ENCODE results near the gene PPIAL4G.
"Not testable (repeated sequence)": the region's sequence is repeated elsewhere in the genome, so short reads cannot be mapped to it uniquely, and the experiment has no call there.

Gene PPIAL4G

DNA sequence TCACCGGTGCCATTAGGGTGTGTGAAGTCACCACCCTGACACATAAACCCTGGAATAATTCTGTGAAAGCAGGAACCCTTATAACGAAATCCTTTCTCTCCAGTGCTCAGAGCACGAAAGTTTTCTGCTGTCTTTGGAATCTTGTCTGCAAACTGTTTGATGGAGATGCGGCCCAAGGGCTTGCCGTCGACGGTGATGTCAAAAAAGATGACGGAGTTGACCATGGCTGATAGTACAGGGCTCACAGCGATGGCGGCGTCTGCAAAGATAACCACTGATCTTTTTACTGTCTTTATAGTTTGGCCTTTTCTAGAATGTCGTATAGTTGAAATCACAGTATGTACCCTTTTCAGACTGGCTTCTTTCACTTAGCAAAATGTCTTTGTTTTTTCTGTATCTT is at the start of gene PPIAL4G:
TSS of gene PPIAL4G (minus strand) at position 274 of the 400 bp plus-strand sequence. CDS start at position 224, 50 bp downstream.
- not testable (repeated sequence) for DNase-seq (ENCODE audit: low spot score)

DNA sequence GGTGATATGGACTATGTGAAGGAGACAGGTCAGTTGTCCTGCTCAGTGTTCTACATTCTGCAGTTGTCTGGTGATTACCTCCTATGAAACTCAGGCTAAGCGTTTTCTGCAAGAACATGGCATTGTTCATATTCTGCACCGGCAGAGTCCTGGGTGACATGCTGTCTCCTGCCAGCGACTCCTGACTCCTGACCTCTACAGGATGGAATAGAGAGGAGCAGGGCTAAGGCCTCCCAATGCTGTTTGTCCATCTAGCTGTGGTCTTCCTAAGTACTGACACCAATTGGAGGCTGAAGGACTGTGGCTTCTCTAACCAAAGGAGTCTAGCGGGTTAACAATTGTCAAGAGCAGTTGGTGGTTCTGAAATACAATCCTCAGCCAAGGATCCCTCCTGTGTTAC is 49.1 kb upstream of the PPIAL4G start:
- DNase-seq (ENCODE audit: low spot score) = peak; percentile 42

DNA sequence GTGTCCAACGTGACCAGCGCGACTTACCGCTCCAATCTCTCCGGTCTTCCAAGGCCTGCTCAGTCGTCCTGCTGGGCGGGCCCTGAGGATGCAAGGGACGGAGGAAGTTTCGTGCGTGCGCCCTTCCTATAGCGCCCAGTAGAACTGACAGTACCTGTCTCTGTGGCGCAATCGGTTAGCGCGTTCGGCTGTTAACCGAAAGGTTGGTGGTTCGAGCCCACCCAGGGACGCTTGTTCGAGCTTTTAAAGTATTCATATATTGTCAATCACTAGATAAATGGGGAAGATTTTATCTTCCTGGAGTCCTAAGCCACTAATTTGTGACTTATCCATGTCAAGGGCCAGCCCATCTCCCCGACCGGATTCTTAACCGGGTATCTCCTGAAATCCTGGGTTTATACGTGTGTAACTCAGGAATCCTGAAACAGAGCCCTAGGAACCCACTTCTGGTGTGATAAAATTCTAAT is 46.0 kb upstream of the PPIAL4G start:
- peak; percentile 63 for DNase-seq (ENCODE audit: low spot score)

DNA sequence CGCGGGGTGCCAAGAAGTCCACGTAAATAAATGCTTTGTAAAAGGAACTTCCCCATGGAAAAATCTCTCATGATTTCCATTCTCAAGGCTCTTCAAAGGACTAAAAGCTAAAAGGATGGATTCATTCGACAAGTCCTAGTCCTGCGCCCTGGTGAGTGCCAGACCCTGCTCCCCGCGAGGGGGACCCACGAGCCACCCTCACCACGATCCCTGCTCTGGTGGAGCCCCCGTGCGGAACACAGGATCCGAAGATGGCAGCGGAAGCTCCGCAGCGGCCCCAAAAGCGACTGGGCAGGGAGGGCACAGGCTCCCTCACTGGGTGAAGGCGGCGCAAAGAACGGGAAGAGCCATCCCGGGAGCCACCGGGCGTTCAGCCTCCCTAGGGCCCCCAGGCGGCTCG is 45.5 kb upstream of the PPIAL4G start:
- not testable (repeated sequence) for DNase-seq (ENCODE audit: low spot score)

DNA sequence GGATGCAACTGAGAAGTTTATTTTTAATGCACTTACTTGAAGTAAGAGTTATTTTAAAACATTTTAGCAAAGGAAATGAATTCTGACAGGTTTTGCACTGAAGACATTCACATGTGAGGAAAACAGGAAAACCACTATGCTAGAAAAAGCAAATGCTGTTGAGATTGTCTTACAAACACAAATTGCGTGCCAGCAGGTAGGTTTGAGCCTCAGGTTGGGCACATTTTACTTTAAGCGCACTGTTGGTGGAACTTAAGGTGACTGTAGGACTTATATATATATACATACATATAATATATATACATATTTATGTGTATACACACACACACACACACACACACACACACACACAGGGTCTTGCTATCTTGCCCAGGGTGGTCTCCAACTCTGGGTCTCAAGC is 43.5 kb upstream of the PPIAL4G start:
- DNase-seq (ENCODE audit: low spot score) = not testable (repeated sequence)

DNA sequence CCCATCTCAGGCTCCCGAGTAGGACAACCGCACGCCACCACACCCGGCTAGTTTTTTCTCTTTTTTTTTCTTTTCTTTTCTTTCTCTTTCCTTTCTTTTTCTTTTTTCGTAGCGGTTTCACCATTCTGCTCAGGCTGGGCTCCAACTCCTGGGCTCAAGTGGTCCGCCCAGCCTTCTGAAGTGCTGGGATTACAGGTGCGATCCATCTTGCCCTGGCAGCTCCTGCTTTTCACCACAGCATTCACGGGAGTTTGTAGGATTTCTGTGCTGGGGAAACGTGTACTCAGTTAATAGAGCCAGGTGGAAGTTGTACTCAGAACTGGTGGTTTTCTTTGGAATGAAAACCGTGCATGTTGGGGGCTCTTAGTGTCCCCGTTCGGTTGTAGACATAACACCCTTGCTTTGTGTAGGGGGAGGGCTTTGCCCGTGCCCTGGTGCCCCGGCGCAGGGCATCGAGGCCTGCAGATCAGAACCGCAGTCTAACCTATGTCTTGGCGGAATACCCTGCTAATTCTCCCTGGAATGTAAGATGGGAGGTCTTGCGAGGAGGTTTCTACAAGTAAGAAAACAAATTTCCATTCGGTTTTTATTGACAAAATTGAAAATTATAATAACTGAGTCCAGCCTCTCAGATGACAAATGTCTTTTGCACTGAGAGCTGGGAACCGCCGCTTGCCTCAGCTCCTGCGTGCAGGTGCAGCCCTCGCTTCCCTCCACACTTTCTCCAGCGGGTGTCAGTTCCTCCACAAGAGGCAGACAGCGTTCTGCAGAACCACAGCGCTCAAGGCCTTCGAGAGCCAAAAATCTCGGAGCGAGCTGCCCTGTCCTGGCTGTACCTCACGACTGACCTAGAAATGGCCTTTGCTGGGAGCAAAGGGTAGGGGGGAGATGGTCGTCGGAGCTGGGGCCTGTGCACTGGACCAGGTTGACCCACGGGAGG is 40.4 kb upstream of the PPIAL4G start:
- not testable (repeated sequence) for DNase-seq (ENCODE audit: low spot score)

DNA sequence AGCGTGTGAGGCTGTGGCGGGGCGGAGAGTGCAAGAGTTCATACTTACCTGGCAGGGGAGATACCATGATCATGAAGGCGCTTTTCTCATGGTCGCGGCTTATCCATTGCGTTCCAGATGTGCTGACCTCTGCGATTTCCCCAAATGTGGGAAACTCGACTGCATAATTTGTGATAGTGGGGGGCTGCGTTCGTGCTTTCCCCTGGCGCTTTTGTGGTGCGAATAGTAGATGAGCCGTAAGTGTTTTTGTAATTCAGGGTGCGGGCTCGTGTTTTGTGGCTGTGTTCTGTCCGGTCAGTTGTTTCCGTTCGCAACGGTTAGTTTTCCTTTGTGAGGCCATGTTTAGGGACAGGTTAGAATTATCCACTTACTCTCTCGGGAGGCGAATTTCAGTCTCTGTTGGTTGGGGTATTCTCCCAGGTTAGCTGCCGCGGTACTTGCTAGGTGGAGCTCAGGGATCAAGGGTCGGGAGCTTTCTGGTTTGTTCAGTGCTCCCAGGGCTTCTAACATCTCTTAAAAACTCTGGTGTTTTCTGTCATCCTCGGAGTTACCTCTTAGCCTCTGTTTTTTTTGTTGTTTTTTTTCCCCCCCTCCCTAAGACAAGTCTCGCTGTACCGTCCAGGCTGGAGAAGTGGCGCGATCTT is 39.6 kb upstream of the PPIAL4G start:
- peak; percentile 97 for DNase-seq (ENCODE audit: low spot score)

DNA sequence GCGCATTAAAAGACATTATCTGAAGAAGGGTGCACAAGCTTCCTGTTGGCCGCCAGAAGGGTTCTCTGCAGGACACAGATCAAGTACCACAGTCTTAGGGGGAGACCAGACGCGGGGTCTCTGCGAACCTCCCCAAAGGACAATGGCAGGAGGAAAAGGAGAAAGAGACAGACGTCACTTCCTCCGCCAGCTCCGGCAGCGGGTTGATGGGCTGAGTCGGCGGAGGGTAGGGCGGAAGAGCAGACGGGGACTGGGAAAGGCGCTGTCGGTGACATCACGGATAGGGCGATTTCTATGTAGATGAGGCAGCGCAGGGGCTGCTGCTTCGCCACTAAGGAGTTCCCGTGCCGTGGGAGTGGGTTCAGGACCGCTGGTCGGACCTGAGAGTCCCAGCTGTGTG is 39.0 kb upstream of the PPIAL4G start:
- DNase-seq (ENCODE audit: low spot score) = peak; percentile 93

DNA sequence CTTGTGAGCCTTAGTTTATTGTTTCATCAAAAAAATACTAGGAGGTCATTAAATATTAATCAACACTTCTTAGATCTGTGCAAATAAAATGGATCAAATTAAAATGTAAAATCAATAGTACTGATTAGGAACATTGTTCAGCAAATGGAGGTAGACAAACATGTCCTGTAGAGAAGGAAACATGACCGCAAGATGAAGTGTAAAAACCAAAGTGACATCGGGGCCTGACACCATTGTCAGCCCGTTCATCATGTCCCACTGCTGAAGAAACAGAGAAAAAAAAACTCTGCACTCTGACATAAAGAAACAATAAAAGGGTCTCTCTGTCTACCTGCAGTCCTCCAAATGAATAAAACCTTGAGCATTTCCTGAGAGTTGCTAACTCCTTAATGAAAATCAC is 31.2 kb upstream of the PPIAL4G start:
- not testable (repeated sequence) for DNase-seq (ENCODE audit: low spot score)

DNA sequence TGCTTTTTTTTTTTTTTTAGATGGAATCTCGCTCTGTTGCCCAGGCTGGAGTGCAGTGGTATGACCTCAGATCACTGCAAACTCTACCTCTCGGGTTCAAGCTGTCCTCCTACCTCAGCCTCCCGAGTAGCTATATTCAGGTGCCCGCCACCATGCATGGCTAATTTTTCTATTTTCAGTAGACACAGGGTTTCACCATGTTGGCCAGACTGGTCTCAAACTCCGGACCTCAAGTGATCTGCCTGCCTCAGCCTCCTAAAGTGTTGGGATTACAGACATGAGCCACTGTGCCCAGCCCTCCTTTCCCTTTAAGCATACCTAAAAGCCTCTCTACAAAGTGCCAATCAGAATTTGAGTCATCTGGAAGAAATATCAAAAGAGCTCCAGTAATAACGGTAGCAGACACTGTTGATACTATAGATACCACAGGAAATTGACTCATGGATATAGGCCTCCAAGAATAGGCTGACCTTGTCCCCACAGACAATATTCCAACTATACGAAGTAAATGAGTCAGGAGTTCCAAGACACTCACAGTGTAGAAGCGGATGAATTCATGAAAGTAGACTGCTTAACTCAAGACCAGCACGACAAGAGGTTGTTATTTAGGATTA is 29.6 kb upstream of the PPIAL4G start:
- DNase-seq (ENCODE audit: low spot score) = not testable (repeated sequence)

DNA sequence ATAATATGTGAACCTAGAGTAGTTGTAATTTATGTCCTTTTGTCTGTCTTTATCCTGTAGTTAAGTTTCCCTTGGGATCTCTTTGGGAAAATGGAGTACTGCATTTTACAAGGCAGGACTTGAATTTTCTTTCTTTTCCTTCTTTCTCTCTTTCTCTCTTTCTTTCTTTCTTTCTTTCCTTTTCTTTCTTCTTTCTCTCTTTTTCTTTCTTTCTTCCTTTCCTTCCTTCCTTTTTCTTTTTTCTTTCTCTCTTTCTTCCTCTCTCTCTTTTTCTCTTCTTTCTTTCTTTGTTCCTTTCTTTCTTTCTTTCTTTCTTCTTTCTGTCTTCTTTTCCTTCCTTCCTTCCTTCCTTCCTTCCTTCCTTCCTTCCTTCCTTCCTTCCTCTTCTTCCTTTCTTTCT is 10.8 kb upstream of the PPIAL4G start:
- not testable (repeated sequence) for DNase-seq (ENCODE audit: low spot score)

DNA sequence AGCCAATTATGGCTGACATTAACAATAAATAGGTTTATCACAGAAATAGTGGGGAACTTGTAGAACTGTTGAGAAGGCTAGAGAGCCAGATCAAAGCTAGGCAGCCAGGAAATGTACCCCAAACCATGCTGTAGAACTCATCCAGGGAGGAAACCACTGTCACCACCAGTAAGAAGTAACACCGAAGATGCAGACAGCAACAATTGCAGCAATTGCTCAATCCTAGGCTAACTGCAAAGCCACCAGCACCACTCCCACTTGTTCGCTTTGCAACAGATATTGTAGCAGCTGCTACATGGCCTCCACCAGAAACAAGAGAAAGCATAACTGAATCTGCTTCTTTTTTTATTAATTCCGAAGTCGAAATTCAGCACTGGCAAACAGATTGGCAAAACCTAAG is 2.0 kb downstream of the PPIAL4G start:
- not testable (repeated sequence) for DNase-seq (ENCODE audit: low spot score)

DNA sequence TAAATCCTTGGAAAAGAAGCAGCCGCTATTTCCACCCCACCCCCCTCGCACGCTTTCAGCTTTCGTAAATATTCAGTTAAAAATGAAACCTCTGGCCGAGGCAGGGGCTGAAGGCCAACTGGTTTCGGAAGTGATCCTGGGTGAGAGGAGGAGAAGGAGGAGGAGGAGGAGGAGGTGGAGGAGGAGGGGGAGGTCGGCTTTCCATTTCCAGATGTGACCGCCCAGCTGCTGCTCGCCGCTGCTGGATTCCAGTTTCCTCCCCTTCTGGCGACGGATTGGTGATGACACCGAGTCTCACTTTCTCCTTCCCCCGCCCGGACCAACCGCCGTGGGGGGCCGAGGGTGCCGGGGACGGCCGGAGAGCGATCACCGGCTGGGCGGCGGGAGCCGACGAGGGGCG is 23.4 kb downstream of the PPIAL4G start:
- not testable (repeated sequence) for DNase-seq (ENCODE audit: low spot score)

DNA sequence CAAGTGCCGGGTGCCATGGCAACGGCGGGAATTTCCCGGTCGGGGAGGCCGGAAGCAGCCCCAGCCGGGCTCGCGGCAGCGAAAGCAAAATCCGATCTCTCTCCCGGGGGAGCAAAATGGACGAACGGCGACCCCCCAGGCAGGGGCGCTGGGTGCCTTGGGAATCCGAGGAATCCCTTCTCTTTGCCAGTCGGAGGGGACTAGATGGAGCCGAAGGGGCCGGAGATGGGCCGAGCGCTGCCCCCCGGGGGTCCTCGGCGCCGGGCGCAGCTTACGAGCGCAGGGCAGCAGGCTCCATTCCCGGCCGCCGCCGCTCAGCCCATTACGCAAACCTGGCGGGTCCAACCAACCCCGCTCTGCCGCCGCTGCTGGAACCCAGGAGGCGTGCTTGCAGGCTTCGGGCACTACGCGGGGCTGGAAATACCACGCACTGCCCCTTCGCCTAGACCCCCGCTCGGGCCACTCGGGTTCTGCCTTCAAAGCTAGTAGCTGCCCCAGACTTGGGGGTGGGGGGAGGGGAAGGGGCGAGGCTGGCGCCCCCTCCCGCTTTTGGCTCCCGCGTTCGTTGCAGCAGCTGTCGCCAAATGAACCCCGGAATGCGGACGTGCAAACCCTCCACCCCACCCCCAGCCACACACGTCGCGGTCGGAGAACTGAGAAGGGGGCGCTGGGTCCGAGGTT is 24.1 kb downstream of the PPIAL4G start:
- DNase-seq (ENCODE audit: low spot score) = not testable (repeated sequence)

DNA sequence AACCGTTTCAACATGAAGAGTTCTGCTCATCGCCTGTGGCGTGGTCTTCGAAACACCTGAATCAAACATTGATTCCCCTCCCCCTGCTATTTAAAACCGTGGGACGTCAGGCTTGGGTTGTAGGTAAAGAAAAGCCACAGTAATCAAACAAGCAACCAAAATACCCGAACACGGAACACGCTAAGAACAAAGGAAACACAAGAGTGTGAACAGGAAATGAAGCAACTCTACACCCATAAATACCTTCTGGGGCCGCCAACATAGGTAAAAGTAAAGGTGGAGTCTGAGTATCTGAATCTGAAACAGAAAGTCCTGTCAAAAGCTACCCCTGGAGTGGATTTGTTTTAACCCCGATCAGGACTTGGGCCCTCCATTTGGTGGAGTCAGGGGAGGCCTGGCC is 24.7 kb downstream of the PPIAL4G start:
- DNase-seq (ENCODE audit: low spot score) = not testable (repeated sequence)

DNA sequence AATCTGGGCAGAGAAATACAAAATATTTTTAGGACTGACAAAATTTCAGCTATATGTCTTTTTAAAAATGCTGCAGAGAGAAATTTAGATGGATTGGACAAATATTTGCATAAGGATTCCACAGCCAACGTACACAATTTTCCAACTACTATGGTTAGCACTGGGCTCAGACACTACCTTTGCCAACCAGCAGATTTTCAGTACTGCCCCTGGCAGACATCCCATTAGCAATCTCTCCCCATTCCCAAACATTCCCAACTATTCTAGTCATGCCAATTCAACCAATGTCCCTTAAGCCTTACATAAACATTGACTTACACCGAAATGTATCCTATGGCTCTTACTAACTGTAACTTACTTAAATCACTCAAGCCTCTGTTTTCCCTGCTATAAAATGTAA is 30.3 kb downstream of the PPIAL4G start:
- DNase-seq (ENCODE audit: low spot score) = peak; percentile 25

DNA sequence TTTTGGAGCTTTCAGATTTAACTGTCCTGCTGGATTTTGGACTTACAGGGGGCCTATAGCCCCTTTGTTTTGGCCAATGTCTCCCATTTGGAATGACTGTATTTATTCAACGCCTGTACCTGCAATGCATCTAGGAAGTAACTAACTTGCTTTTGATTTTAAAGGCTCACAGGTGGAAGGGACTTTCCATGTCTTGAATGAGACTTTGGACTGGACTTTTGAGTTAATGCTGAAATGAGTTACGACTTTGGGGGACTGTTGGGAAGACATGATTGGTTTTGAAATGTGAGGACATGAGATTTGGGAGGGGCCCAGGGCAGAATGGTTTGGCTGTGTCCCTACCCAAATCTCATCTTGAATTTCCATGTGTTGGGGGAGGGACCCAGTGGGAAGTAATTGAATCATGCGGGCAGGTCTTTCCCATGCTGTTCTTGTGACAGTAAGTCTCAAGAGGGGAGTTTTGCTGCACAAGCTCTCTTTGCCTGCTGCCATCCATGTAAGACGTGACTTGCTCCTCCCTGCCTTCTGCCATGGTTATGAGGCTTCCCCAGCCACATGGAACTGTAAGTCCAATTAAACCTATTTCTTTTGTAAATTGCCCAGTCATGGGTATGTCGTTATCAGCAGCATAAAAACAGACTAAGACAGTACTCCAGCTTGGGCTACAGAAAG is 43.3 kb downstream of the PPIAL4G start:
- not testable (repeated sequence) for DNase-seq (ENCODE audit: low spot score)

DNA sequence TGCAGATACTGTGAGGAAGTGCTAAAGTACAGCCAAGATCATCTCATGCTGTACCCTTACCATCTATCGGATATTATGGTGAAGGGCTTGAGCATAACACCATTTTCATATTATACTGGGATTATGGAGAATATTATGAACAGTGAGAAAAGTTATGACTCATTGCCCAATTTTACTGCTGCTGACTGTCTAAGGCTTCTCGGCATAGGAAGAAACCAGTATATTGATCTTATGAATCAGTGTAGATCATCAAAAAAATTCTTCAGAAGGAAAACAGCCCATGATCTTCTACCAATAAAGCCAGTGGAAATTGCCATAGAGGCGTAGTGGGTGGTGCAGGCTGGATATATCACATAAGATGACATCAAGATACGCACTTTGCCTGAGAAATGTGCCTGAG is 47.7 kb downstream of the PPIAL4G start:
- DNase-seq (ENCODE audit: low spot score) = no peak

DNA sequence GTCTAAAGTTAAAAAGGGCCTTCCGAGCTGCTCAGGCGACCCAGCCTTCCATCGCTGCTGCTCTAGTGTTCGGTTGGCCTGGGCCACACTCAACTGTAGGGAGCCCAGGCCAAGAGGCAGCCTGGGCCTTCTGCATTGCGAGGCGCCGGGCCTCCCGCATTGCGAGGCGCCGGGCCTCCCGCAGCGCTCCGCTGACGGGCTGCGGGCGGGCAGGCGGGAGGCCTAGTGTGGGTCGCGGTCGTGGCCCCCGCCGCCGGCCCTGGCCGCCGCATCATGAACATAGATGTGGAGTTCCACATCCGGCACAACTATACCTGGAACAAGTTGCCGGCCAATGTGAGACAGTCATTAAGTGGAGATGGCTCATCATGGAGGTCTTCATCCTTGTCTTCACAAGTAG is 48.3 kb downstream of the PPIAL4G start:
- DNase-seq (ENCODE audit: low spot score) = no peak

DNA sequence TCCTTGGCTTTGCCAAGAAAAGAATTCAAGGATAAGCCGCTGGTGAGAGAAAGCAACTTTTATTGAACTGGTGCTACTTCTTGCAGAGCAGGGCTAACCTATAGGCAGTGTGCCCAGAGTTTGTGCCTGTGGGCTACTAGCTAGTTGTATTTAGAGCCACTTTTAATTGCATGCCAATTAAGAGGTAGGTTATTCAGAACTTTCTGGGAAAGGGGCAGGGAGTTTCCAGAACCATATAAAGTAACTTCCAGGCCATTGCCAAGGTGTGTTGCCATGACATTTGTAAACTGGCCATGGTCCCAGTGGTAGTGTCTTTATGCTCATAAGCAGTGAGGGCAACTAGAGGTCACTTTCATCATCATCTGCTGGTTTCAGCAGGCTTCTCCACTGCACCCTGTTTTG is 50.2 kb downstream of the PPIAL4G start:
- DNase-seq (ENCODE audit: low spot score) = not testable (repeated sequence)

Data from cerebellar cortex (tissue), 1 donor.